ENCODE results near the gene SLC27A4.

DNA sequence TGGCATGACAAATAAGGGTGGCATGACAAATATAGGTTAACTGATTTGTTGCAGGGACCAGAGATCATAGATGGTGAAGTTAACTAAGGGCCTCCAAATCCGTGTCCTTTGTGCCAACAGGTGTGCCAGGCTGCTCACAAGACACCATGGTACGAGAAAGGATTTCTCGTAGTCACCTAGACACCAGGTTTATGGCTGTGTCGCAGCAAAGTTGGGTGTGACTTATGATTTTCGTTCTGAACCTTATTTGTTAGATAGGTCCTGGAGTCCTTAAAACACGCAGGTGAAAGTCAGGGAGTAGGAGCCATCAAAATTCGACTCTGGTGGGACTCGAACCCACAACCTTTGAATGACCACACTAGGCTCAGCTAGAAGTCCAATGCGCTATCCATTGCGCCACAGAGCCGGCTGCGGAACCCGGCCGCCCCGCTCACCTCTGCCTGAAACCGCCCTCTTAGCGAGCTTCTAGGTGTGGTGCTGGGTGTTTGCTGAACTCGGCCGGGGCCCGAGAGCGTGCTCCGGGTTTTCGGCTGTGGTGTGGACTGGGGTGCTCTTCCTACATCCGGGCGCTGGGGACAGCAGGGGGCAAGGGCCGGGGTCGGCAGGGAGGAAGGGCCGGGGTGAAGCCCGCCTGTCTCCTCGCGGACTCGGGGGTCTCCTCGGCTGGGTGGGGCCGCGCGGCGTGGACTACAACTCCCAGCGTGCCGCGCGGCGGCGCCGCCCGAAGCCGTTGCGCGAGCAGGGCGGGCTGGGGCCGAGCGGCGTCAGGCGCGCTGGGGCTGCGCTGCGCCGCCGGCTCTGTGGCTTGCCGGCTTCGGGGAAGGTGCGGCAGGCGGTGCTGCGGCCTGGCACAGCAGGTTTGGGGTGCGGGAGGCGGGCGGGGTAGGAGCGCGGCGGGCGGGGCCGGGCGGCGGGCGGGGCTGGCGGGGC is at the start of gene SLC27A4:
- TF ChIP-seq, protein P1, sequence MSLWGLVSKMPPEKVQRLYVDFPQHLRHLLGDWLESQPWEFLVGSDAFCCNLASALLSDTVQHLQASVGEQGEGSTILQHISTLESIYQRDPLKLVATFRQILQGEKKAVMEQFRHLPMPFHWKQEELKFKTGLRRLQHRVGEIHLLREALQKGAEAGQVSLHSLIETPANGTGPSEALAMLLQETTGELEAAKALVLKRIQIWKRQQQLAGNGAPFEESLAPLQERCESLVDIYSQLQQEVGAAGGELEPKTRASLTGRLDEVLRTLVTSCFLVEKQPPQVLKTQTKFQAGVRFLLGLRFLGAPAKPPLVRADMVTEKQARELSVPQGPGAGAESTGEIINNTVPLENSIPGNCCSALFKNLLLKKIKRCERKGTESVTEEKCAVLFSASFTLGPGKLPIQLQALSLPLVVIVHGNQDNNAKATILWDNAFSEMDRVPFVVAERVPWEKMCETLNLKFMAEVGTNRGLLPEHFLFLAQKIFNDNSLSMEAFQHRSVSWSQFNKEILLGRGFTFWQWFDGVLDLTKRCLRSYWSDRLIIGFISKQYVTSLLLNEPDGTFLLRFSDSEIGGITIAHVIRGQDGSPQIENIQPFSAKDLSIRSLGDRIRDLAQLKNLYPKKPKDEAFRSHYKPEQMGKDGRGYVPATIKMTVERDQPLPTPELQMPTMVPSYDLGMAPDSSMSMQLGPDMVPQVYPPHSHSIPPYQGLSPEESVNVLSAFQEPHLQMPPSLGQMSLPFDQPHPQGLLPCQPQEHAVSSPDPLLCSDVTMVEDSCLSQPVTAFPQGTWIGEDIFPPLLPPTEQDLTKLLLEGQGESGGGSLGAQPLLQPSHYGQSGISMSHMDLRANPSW (CRISPR knock-in tag; IDR thresholded peaks at IDR 0.05; ENCODE audit: borderline replicate concordance): no peak
- TF ChIP-seq IRF2 (CRISPR knock-in tag; IDR thresholded peaks at IDR 0.05) (no peak), ZBTB20 (CRISPR knock-in tag; IDR thresholded peaks at IDR 0.05; ENCODE audit: borderline replicate concordance, low read depth) (peak; percentile 41; the same call in 1 of the 2 replicates), ZNF589 (CRISPR knock-in tag; conservative IDR thresholded peaks at IDR 0.05) (peak; percentile 66; the same call in 1 of the 2 replicates), RELA (CRISPR knock-in tag; IDR thresholded peaks at IDR 0.05) (no peak), MTA3 (CRISPR knock-in tag; IDR thresholded peaks at IDR 0.05) (no peak), ZNF121 (CRISPR knock-in tag; IDR thresholded peaks at IDR 0.05) (peak; percentile 62; the same call in 1 of the 2 replicates), ZNF576 (CRISPR knock-in tag; IDR thresholded peaks at IDR 0.05) (no peak), ZNF766 (CRISPR knock-in tag; IDR thresholded peaks at IDR 0.05; ENCODE audit: borderline replicate concordance) (no peak), NR2C2 (CRISPR knock-in tag; IDR thresholded peaks at IDR 0.05; ENCODE audit: borderline replicate concordance) (peak; percentile 64; the same call in 1 of the 2 replicates)
- TF ChIP-seq, protein P2, sequence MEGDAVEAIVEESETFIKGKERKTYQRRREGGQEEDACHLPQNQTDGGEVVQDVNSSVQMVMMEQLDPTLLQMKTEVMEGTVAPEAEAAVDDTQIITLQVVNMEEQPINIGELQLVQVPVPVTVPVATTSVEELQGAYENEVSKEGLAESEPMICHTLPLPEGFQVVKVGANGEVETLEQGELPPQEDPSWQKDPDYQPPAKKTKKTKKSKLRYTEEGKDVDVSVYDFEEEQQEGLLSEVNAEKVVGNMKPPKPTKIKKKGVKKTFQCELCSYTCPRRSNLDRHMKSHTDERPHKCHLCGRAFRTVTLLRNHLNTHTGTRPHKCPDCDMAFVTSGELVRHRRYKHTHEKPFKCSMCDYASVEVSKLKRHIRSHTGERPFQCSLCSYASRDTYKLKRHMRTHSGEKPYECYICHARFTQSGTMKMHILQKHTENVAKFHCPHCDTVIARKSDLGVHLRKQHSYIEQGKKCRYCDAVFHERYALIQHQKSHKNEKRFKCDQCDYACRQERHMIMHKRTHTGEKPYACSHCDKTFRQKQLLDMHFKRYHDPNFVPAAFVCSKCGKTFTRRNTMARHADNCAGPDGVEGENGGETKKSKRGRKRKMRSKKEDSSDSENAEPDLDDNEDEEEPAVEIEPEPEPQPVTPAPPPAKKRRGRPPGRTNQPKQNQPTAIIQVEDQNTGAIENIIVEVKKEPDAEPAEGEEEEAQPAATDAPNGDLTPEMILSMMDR (CRISPR knock-in tag; IDR thresholded peaks at IDR 0.05): no peak
